GM21423 (cell line): ENCODE data around the gene CCDC93.

Source experiments
- ATAC-seq: cut with Tn5 transposase; IDR thresholded peaks from one replicate; pipeline ENCODE4 v1.9.1; 2021; ENCODE audit warnings: mild to moderate bottlenecking, moderate library complexity; ENCODE audit not compliant: unreplicated experiment

The CCDC93 gene

DNA sequence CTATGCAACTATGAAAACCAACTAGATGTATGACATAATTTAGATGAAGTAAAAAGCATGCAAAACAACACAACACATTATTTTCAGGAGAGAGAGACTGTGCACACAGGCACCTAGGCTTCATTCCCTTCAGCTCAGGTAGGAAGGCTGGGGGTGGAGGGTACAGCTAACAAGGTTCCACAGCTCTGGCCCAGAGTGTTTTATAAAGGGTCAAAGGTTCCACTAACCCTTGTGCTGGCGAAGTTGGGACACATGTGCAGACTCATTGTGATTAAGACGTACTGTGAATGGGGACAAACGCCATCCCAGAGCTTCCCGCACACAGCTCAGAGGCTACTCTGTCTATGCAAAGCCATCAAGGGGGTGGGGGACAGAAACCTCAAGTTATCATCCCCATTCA, 19.1 kb downstream of the CCDC93 start:
- ATAC-seq = no peak

DNA sequence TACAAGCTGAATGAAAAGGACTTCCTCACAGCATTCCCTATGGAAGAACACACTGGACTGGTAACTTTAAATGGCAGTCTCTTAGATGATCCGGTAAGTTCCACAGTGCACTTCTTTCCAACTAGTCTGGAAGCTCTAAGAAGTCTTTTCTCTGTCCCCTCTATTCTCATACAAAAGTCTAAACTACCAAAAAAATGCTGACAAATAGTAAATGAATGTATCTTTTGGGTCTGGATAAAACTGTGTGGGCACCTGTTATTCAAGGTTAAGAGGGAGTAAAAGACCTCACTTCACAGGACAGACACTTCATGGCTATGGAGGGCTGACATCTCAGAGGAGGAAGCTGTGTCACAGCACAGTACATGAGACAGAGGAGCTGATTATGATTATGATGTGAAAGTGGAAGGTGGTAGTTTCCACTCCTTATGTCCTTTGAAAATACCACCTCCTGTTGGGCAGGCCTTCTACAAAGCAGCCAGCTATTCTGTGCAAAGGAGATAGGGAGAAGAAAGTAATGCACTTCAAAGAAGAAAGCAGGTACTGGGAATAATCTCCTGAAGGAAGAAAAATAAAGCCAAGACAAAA, 23.9 kb downstream of the CCDC93 start:
- no peak for ATAC-seq

DNA sequence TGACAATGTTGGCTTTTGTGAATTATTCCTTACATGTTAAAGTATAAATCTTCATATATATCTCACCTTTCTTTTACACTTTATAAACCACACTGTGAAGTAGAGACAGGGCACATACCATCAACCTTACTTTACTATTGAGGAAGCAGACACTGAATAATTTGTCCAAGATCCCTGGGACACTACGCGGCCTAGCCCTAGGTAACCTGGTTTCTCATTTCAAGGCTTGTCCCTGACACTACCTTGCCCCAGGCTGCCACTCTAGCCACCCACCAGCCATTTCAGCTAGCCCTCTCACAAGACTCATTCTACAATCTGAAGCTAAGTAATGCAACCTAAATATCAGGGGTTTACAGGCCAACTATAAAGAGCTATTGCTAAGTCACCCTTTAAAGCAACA, 26.7 kb downstream of the CCDC93 start:
- ATAC-seq = no peak

- ATAC-seq = no peak
These were observed 28.8 kb downstream of the CCDC93 start for GRCh38 chr2:117985092-117985491.

DNA sequence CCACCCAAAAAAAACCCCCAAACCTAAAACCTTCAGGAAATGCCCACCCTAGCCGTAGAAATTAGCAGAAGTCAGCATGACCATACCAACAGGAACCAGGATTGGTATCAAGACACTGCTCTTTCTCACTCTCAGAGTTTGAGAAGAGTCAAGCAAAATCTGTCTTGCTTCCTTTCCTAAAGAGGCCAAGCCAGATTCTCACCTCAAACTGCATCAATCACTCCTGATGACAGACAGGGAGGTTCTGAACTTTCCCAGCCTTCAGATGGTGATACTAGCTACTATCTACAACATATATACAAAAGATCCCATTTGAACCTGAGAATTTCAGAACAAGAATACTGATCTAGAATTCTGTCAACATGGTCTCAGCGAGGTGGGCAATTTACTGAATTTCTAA, 29.7 kb downstream of the CCDC93 start:
- no peak for ATAC-seq

GRCh38 chr2:117983040-117983439, 30.8 kb downstream of the CCDC93 start:
- no peak for ATAC-seq

DNA sequence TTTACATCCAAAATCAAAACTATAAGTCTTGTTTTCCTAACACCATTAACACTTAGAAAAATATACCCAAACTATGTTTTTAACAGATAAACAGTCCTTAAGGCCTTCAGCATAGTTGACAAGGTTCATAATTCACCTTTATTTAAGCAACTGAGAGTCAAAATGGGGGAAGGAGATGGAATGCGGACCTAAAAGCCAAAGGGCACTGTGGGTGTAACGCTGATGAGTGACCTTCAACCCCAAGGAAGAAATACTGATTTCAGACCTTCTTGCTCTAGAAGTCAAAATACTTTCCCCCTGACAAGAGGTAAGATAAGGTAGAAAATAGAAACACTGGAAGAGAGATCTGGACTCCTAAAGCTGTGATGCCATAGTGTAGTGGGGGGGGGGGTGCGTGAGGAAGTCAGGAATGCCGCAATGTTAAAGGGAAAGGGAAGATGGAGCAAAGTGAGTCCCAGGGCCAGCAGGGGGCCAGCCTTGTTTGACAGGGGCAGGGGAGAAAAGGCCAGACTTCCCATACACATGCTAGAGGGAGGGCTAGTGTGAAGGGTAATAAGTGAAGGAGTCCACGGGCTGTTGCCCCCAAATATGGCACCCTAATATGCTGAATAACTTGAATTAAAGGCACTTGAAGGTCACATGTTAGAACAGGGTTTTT, 31.4 kb downstream of the CCDC93 start:
- no peak for ATAC-seq

DNA sequence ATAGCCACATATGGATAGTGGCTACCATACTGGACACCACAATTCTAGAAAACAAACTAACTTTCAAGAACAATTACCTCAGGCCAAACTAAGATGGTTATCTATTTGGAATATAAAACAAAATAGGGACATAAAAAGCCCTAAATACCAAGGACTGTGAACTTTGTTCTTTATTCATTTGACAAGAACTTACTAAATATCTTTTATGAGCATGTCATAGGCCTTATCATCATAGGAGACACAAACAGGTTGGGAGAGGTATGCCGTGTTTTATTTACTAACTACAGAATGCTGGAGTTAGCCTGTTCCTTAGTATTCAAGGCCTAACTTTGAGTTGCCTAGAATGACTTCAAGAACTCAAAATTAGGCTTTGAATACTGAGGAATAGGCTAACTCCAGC, 32.1 kb downstream of the CCDC93 start:
- ATAC-seq = no peak

DNA sequence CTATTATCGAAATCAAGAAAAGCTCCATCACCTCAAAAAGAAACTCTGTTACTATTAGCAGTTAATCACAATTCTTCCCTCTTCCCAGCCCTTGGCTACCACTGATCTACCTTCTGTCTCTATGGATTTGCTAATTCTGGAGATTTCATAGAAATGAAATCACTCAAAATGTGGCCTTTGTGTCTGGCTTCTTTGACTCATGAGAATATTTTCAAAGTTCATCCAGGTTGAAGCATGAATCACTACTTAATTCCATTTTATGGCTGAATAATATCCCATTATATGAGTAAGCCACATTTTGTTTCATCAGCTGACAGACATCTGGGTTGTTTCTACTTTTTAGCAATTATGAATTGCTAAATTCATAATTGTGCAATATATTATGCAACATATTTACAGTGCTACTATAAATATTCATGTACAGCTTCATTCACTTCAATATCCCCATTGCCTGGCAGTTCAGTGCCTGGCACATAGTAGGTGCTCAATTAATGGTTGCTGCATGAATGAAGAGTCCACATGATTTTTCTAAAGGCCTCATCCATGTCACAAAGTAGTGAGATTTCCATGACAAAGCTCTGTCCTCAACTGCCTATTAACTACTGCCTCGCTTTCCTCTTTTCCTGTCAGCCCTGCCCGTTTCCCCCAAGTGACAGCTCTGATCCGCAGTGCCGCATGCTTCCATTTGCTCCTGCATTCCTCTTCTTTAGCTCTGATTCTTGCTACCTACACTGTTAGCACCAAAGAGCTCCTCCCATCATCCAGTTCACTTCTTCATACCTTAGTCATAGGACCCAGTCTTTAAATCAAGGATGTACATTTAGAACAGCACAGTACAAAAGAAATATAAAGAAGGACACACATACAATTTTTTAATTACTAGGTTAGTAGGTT, 32.8 kb downstream of the CCDC93 start:
- ATAC-seq = no peak

DNA sequence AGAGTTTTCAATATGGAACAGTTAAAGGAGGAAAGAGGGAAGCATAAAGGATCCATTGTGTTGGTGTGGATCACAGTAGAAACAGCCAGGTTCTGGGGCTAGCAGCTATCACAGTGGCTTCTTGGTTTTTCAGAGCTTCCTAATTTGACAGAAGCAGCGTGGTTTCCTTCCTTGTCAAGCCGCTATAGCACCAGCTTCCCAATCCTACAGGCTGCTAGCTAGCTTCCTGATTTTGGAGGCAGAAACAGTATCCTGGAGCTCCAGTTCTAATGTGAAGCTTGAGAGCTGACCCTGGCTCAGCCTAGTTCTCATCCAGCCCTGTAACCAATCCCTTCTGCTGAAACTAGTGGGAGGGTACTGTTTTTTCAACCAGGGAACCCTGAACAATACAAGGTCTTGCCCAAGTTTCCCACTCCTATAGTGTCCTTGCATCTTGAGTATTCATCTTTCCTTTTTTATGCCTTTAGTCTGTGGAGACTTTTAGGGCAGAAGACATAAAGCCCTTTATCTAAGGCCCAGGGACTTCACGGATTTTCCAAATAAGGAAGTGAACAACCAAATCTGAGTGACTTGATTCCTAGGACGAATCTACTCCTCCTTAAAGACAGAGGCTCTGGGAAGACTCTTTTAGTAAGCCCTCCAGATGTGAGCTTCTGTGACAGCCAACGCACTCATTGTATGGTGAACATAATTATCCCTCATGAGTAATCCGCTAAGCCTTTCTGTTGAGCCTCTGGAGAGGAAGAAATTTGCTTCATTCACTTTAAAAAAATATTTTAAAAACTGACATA, 33.8 kb downstream of the CCDC93 start:
- no peak for ATAC-seq

- no peak for ATAC-seq
These were observed 36.2 kb downstream of the CCDC93 start for GRCh38 chr2:117977696-117978095.

DNA sequence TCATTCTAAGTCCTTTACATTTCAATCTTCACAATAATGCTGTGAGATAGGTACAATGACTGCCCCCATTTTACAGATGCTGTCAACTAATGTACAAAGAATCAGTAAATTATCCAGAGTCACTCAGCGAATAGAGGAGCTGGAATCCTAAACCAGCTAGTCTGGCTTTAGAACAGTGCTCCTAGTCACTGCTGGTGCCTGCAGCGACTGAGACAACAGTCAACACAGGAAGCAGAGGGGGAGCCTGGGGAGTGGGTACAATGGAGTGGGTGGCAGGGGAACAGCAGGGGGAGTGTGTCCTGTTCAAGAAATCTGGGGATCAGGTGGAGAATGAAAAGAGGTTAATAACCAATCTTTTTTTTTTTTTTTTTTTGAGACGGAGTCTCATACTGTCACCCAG, 37.3 kb downstream of the CCDC93 start:
- ATAC-seq = no peak

DNA sequence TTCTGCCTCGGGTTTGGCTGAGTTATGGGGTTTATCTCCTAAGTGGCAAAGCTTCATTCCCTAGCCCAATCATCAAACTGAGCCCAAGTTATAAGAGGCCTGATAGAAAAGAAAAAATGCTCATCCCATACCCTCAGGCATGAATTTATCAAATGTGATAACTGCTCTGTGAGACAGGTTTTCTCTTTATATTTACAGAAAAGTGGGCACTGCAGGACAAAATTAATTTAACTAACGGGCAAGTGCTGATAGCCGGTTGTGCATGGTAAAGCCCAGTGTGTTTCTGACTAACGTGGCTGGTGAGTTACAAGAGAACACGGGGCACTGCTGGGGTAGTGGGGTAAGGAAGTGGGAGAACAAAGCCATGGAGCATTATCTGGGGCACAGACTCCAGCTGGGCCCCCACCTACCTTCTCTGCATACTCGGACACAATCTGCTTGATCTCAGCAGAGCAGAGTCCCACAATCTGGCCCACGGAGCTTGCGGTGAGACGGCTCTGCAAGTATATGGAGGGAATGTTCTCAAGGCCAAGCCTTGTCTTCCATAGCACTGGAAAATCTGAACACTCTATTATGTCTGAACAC, 40.3 kb downstream of the CCDC93 start:
- ATAC-seq = no peak

DNA sequence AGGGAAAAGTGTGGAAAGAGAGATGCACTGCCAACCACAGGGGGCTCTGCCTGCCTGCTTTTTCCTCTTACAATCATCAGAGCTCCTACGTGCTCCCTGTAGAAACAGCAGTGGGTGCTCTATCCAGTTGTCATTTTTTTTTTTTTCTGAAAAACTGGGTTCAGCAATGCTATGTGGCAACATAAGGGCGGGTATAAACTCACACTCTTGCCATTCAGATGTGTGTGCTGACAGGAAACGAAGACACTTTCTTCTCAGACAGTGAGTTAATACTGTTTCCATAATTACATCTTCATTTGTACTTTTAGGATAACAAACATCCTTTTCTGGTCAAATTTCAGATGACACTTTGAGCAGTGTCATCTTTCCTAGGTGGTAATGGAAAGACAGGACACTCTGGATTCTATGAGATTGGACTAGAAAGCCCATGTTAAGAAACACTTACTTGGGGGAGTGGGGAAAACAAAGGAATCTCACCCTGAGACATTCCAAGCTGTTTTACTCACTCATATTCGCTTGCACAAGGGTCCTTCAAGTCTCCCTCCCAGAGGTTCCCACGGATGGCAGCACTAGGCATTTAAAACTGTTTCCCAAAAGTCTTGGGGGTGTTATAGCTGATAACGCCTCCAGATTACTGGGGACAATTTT, 41.3 kb downstream of the CCDC93 start:
- ATAC-seq = no peak

DNA sequence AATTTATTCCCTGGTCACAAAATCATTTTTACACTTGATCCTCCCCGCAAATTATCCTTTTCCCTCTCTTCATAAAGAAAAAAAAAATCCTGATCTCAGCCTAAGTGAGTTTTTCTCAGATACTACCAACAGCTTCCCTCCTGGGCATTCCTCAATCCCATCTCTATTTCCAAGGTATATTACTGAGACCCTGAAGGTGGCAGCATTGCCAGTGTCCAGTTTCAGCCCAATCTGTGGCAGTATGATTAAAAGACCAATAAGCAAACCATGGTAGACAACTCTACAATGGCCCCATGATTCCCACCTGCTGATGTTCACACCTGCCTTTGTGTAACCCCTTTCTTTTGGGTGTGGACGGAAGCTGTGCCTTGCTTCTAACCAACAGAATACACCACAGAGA, 45.1 kb downstream of the CCDC93 start:
- no peak for ATAC-seq

- no peak for ATAC-seq
These were observed 45.7 kb downstream of the CCDC93 start for GRCh38 chr2:117967977-117968718.

DNA sequence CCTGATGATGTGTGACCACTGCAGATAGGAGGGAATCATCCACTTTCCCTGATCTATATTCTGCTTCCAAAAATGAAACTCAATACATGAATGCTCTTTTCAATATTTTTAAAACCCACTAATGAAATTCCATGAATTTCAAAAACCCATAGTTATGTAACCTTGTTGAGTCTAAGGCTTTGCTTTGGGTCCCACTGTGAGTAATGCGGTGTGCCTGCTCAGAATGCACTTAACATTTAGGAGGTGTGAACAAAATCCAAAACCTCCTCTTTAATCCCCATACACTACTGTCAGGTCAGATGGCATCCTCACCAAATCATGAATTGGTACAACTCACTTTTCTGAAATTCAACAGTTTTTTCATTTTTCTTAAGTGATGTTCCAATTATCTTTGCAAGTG, 50.4 kb downstream of the CCDC93 start:
- no peak for ATAC-seq

DNA sequence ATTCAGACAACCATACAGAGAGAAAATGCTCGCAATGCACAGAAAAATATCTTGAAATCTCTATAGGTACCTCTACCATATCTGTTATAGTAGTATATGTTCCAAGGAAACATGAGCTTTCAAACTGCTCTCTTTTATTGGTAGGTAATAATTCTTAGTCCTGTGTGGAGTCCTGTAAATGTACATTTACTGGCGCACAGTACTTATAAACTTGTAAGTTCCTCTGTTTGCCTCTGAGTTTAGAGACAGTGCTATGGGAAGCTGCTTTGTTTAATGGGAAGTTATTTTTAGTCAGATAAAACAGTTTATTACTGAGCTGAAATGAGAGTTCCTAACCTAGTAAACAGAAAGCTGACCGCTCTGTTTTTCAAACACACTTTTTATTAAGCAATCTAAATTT, 52.7 kb downstream of the CCDC93 start:
- no peak for ATAC-seq

GRCh38 chr2:117960231-117960630, 53.6 kb downstream of the CCDC93 start:
- ATAC-seq = no peak

DNA sequence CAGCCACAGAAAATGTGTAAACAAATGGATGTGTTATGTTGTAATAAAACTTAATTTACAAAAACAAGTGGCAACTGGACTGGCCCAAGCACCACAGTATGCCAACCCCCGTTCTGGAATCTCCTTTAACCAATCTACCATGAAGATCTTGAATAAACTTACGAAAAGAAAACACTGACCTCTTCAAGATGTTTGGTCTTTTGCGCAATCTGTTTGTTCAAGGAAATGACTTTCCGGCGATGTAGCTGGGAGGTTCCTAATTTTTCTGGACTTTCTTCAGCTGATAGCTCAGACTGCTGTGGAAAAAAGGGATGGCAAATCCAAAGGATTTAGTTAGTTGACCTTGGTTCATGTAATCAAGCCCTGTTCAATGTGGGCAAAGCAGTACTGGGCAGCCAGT, 55.7 kb downstream of the CCDC93 start:
- no peak for ATAC-seq
